GM12891 (cell line): ENCODE results near the gene AATK.

Experiments used
- PAX5 ChIP-seq: IDR thresholded peaks from 2 replicates; pipeline ENCODE4 v1.6.1; 2011; ENCODE audit warnings: low read length, moderate library complexity, mild to moderate bottlenecking; ENCODE audit not compliant: insufficient read depth, severe bottlenecking
- POLR2A ChIP-seq: IDR thresholded peaks from 2 replicates; pipeline ENCODE4 v1.6.1; 2011; ENCODE audit warnings: low read depth, low read length, control low read depth
- POLR2AphosphoS5 ChIP-seq: IDR thresholded peaks from 2 replicates; pipeline ENCODE4 v1.6.1; 2011; ENCODE audit warnings: low read depth, low read length, control low read depth
- POU2F2 ChIP-seq: IDR thresholded peaks from 2 replicates; pipeline ENCODE4 v1.6.1; 2011; ENCODE audit warnings: low read depth, mild to moderate bottlenecking, control low read depth, low read length, moderate library complexity
- SPI1 ChIP-seq: IDR thresholded peaks from 2 replicates; pipeline ENCODE4 v1.6.1; 2011; ENCODE audit warnings: low read depth, low read length, control low read depth
- TAF1 ChIP-seq: IDR thresholded peaks from 2 replicates; pipeline ENCODE4 v1.6.1; 2011; ENCODE audit warnings: low read depth, low read length, control low read depth

DNA sequence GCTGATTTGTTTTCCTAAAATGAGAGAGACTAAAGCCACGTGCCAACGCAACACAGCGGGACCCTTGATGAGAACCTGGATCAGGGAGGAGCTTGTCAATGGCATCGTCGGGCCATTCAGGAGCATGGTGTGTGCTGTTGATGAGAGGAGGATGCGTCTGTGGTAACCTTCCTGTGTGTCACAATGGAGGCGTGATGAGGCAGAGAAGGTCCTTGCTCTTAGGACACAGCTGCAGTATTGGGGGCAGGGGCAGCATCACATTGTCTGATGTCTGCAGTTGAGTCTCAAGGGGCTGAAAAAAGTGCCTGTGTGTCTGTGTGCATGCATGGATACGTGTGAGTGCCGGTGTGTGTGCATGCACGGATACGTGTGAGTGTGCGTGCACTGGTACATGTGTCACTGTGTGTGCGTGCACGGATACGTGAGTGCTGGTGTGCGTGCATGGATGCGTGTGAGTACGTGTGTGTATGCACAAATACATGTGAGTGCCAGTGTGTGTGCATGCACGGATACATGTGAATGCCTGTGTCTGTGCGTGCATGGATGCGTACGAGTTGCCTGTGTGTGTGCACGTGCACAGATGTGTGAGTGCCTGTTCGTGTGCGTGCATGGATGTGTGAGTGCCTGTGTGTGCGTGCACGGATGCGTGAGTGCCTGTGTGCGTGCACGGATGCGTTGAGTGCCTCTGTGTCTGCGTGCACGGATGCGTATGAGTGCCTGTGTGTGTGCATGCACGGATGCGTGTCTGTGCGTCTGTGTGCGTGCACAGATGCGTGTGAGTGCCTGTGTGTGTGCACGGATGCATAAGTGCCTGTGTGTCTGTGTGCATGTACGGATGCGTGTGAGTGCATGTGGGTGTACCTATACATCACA lies 91.8 kb downstream of the AATK start:
- TF ChIP-seq POLR2AphosphoS5 (no peak), TAF1 (no peak), POLR2A (no peak), SPI1 (no peak), POU2F2 (no peak), PAX5 (no peak)
